H1 (cell line): ENCODE measurements around the gene KREMEN1. TPM values are rescaled to one million over a fixed set of nuclear protein-coding genes. Genes with fewer than 3 reads are reported as not detected.

Experiments
- CTCF ChIA-PET: fragments of 300-600 bp; sonication (Branson Sonifier 250); formaldehyde crosslinking; loops from one replicate; lab custom pipeline; 2021; ENCODE audit not compliant: partially characterized antibody; lab: Charles Lee
- POLR2A ChIA-PET: fragments of 300-600 bp; sonication (Branson Sonifier 250); formaldehyde crosslinking; loops from one replicate; lab custom pipeline; 2021; ENCODE audit warnings: inconsistent platforms; ENCODE audit not compliant: partially characterized antibody; lab: Charles Lee
- DNase-seq, 2 experiments: peaks; one replicate each; pipeline versions ENCODE4 v3.0.0 to v3.0.0-alpha.2; 2010 to 2022; ENCODE audit warnings: low spot score in 2 of 2, low read depth in 1 of 2, mixed read lengths in 1 of 2
- FAIRE-seq: peaks from 2 replicates; lab custom pipeline; 2011; peaks lifted over from hg19 to GRCh38; lab: Jason Lieb, UNC
- H2AFZ ChIP-seq: 2 replicates; pipeline ENCODE4 v1.8.1; 2012; ENCODE audit warnings: low read length, inconsistent platforms
- H2AK5ac ChIP-seq: 2 replicates; pipeline ENCODE4 v1.6.1; 2013; ENCODE audit warnings: low read depth, low read length
- H2BK120ac ChIP-seq: replicated peaks from 2 replicates; pipeline ENCODE3; 2013; ENCODE audit warnings: low read depth, low read length, inconsistent platforms
- H2BK12ac ChIP-seq: 2 replicates; pipeline ENCODE4 v1.6.1; 2013; ENCODE audit warnings: low read depth, low read length
- H2BK15ac ChIP-seq: 2 replicates; pipeline ENCODE4 v1.6.1; 2013; ENCODE audit warnings: low read length
- H2BK20ac ChIP-seq: 2 replicates; pipeline ENCODE4 v1.6.1; 2013; ENCODE audit warnings: low read length
- H2BK5ac ChIP-seq: 2 replicates; pipeline ENCODE4 v1.6.1; 2013; ENCODE audit warnings: low read depth, low read length
- H3K14ac ChIP-seq: 2 replicates; pipeline ENCODE4 v1.6.1; 2013; ENCODE audit warnings: inconsistent platforms; ENCODE audit not compliant: insufficient read length
- H3K18ac ChIP-seq: 2 replicates; pipeline ENCODE4 v1.6.1; 2013; ENCODE audit warnings: low read length; ENCODE audit errors: extremely low read depth
- H3K23ac ChIP-seq: 2 replicates; pipeline ENCODE4 v1.6.1; 2013; ENCODE audit warnings: inconsistent platforms; ENCODE audit not compliant: insufficient read length
- H3K23me2 ChIP-seq: 2 replicates; pipeline ENCODE4 v1.6.1; 2013; ENCODE audit warnings: low read depth, low read length
- H3K27ac ChIP-seq: 2 replicates; pipeline ENCODE4 v1.6.1; 2011; ENCODE audit warnings: low read depth, low read length, inconsistent platforms
- H3K27me3 ChIP-seq, 4 experiments: replicated peaks in 1 of 4; 1 replicate in 1 of 4; 2 replicates in 3 of 4; pipeline versions ENCODE4 v1.6.1 to v1.8.1; 2011 to 2013; ENCODE audit warnings: low read length in 3 of 4, mild to moderate bottlenecking in 3 of 4, inconsistent platforms in 2 of 4, mixed read lengths in 2 of 4, moderate library complexity in 1 of 4; ENCODE audit not compliant: control insufficient read depth in 3 of 4, insufficient read depth in 3 of 4; ENCODE audit errors: extremely low read depth in 1 of 4
- H3K36me3 ChIP-seq, 4 experiments: 2 replicates each; pipeline versions ENCODE4 v1.6.1 to v1.8.1; 2011 to 2013; ENCODE audit warnings: mild to moderate bottlenecking in 4 of 4, low read length in 3 of 4, moderate library complexity in 2 of 4, control low read depth in 1 of 4, inconsistent platforms in 1 of 4; ENCODE audit not compliant: insufficient read depth in 4 of 4, control insufficient read depth in 2 of 4
- H3K4ac ChIP-seq: replicated peaks from 2 replicates; pipeline ENCODE3; 2013; ENCODE audit warnings: low read length, low read depth, mixed read lengths, inconsistent platforms; ENCODE audit not compliant: insufficient read length
- H3K4me1 ChIP-seq, 4 experiments: replicated peaks in 1 of 4; 1 replicate in 1 of 4; 2 replicates in 3 of 4; pipeline versions ENCODE4 v1.6.1 to v1.8.1; 2011 to 2013; ENCODE audit warnings: low read length in 3 of 4, inconsistent platforms in 2 of 4, mixed read lengths in 1 of 4; ENCODE audit not compliant: insufficient read depth in 4 of 4, control insufficient read depth in 3 of 4
- H3K4me2 ChIP-seq, 2 experiments: 2 replicates each; pipeline versions ENCODE4 v1.6.1 to v1.8.1; 2011 to 2013; ENCODE audit warnings: low read depth in 2 of 2, low read length in 2 of 2, control low read depth in 1 of 2, inconsistent platforms in 1 of 2, mild to moderate bottlenecking in 1 of 2; ENCODE audit not compliant: insufficient read depth in 1 of 2
- H3K4me3 ChIP-seq, 4 experiments: fragments of 200-600, 300-600 bp in 1 of 4; sonication (generic), shearing (Covaris generic), sonication (Bioruptor Twin) in 1 of 4; 2 replicates each; pipeline versions ENCODE4 v1.5.1 to v1.8.1; 2011 to 2016; ENCODE audit warnings: low read length in 4 of 4, low read depth in 3 of 4, control low read depth in 2 of 4, inconsistent platforms in 2 of 4, mild to moderate bottlenecking in 2 of 4, mixed read lengths in 1 of 4, moderate library complexity in 1 of 4; ENCODE audit not compliant: insufficient read depth in 2 of 4; ENCODE audit errors: extremely low read depth in 1 of 4
- H3K56ac ChIP-seq: replicated peaks from 2 replicates; pipeline ENCODE3; 2013; ENCODE audit warnings: low read depth, mild to moderate bottlenecking, mixed read lengths, low read length, inconsistent platforms; ENCODE audit not compliant: insufficient read length
- H3K79me1 ChIP-seq: 2 replicates; pipeline ENCODE4 v1.6.1; 2013; ENCODE audit warnings: low read depth, low read length, control low read depth
- H3K79me2 ChIP-seq, 2 experiments: 2 replicates each; pipeline versions ENCODE4 v1.6.1 to v1.8.1; 2012 to 2013; ENCODE audit warnings: low read length in 2 of 2, mild to moderate bottlenecking in 2 of 2, inconsistent platforms in 1 of 2; ENCODE audit not compliant: insufficient read depth in 2 of 2, control insufficient read depth in 1 of 2
- H3K9ac ChIP-seq, 4 experiments: replicated peaks in 1 of 4; 1 replicate in 1 of 4; 2 replicates in 3 of 4; pipeline versions ENCODE4 v1.6.1 to v1.8.1; 2011 to 2013; ENCODE audit warnings: low read depth in 3 of 4, low read length in 3 of 4, control low read depth in 2 of 4, mild to moderate bottlenecking in 2 of 4, moderate library complexity in 2 of 4, inconsistent platforms in 1 of 4; ENCODE audit errors: extremely low read depth in 1 of 4
- H3K9me3 ChIP-seq, 2 experiments: 2 replicates each; pipeline versions ENCODE4 v1.6.1 to v1.8.1; 2012 to 2013; ENCODE audit warnings: mild to moderate bottlenecking in 2 of 2, moderate library complexity in 2 of 2, control low read depth in 1 of 2, inconsistent platforms in 1 of 2, low read depth in 1 of 2, low read length in 1 of 2, mixed read lengths in 1 of 2; ENCODE audit not compliant: insufficient read depth in 2 of 2
- H4K20me1 ChIP-seq, 2 experiments: replicated peaks in 1 of 2; 2 replicates each; pipeline versions ENCODE3 to v1.8.1; 2011 to 2013; ENCODE audit warnings: inconsistent platforms in 2 of 2, low read length in 2 of 2, mild to moderate bottlenecking in 1 of 2; ENCODE audit not compliant: insufficient read depth in 2 of 2, control insufficient read depth in 1 of 2
- H4K5ac ChIP-seq: 2 replicates; pipeline ENCODE4 v1.6.1; 2013; ENCODE audit warnings: low read length, low read depth, mixed read lengths, inconsistent platforms; ENCODE audit not compliant: insufficient read length
- H4K8ac ChIP-seq: 2 replicates; pipeline ENCODE4 v1.8.0; 2013; ENCODE audit warnings: mild to moderate bottlenecking, moderate library complexity, low read length, inconsistent platforms; ENCODE audit not compliant: insufficient read depth; ENCODE audit errors: extremely low read depth
- H4K91ac ChIP-seq: replicated peaks from 2 replicates; pipeline ENCODE3; 2013; ENCODE audit warnings: low read length, mixed read lengths, inconsistent platforms; ENCODE audit not compliant: insufficient read length
- ATF2 ChIP-seq: IDR thresholded peaks from 2 replicates; pipeline ENCODE4 v1.6.1; 2012; ENCODE audit warnings: low read length, inconsistent platforms
- BRCA1 ChIP-seq: IDR thresholded peaks from 2 replicates; pipeline ENCODE4 v1.6.1; 2012; ENCODE audit warnings: low read depth, low read length, improper control_type of control experiment
- KDM5A ChIP-seq: fragments of 200-600 bp; IDR thresholded peaks from 2 replicates; pipeline ENCODE4 v1.7.1; 2012; ENCODE audit warnings: mild to moderate bottlenecking, low read length, inconsistent platforms, mixed read lengths
- PHF8 ChIP-seq: fragments of 200-600 bp; sonication (generic); conservative IDR thresholded peaks from 2 replicates; pipeline ENCODE4 v1.7.1; 2012; ENCODE audit warnings: low read depth, mild to moderate bottlenecking, inconsistent platforms, low read length, moderate library complexity
- RAD21 ChIP-seq, 2 experiments: IDR thresholded peaks in 1 of 2; conservative IDR thresholded peaks in 1 of 2; 2 replicates each; pipeline ENCODE4 v1.6.1; 2011; ENCODE audit warnings: low read depth in 2 of 2, low read length in 2 of 2, improper control_type of control experiment in 1 of 2, inconsistent platforms in 1 of 2, mild to moderate bottlenecking in 1 of 2, moderate library complexity in 1 of 2
- SP1 ChIP-seq: IDR thresholded peaks from 2 replicates; pipeline ENCODE4 v1.6.1; 2011; ENCODE audit warnings: low read depth, low read length
- WGBS, 2 experiments: shearing (Covaris generic) in 1 of 2; methylation state at CpG; one replicate each; pipeline versions ENCODE4 v1.1.6 to v1.1.7; 2013 to 2015; ENCODE audit warnings: low lambda C conversion rate in 2 of 2, mixed read lengths in 2 of 2, inconsistent platforms in 1 of 2, low coverage in 1 of 2, missing lambda C conversion rate in 1 of 2; ENCODE audit not compliant: insufficient replicate concordance in 2 of 2, insufficient coverage in 1 of 2, insufficient read length in 1 of 2; ENCODE audit errors: extremely low coverage in 1 of 2, missing lambda C conversion rate in 1 of 2; 5-methylcytosine and 5-hydroxymethylcytosine counted together
- polyA plus RNA-seq, 7 experiments: library from polyadenylated mRNA; depleted of rRNA in 3 of 7; stranded (reverse) in 5 of 7; unstranded in 2 of 7; fragments of >200 nt in 5 of 7; fragments of 200-250 nt in 2 of 7; gene quantifications; 1 replicate in 5 of 7; 2 replicates in 1 of 7; 4 replicates in 1 of 7; pipeline versions ENCODE4 v1.2.1 to v1.2.3, GENCODE V29; 2011 to 2013; ENCODE audit warnings: missing spikeins in 2 of 7, mixed read lengths in 2 of 7
- total RNA-seq: library from RNA; stranded (reverse); fragmentation: NEBNext Ultra II Directional; extraction: Animal tissue kit (Norgen Biotek cat#: 25700); gene quantifications from 2 replicates; pipeline ENCODE4 v1.2.1, GENCODE V29; 2021

The KREMEN1 gene
- total and polyA plus RNA-seq, 2 of the 8 experiments (the other 6 are each of a cell fraction or from before 2014, with no cell fraction given), result 2.1 to 3.2 TPM

- peak overlapping the region; percentile 75; the same call in 1 of the 2 replicates for H2BK12ac ChIP-seq
- H3K23ac ChIP-seq, result no peak overlapping the region
- H2AFZ ChIP-seq, result no peak overlapping the region
- H2BK120ac ChIP-seq, result no peak overlapping the region
- peak; percentile 78 for FAIRE-seq
- peaks cover 4% of the 10 kb centered on the region; the same call in 1 of the 2 replicates for H3K23me2 ChIP-seq
- H3K27ac ChIP-seq, result no peak overlapping the region
- 0 out of 4 replicates have a peak overlapping the region, but pooled peaks of 1 of the 2 experiments have one; percentile 14 for H3K4me2 ChIP-seq
- 0 out of 2 replicates have a peak overlapping the region, but pooled peaks have one; percentile 53 for H2AK5ac ChIP-seq
- no peak overlapping the region for H3K9ac ChIP-seq
- H2BK20ac ChIP-seq, result 0 out of 2 replicates have a peak overlapping the region, but pooled peaks have one; percentile 61
- H3K9me3 ChIP-seq, result no peaks in the 10 kb centered on the region
- no peak for DNase-seq
- no peaks in the 10 kb centered on the region for H3K36me3 ChIP-seq
- H2BK15ac ChIP-seq, result peak overlapping the region; percentile 72; the same call in 1 of the 2 replicates
- H4K8ac ChIP-seq, result peak overlapping the region; percentile 45; the same call in 1 of the 2 replicates
- peaks cover 0 to 13% (median 6%) of the 10 kb centered on the region in 4 experiments; a peak in 5 of 7 replicates for H3K4me1 ChIP-seq
- H3K18ac ChIP-seq, result peak overlapping the region; percentile 60; the same call in 1 of the 2 replicates
- H3K4ac ChIP-seq, result no peak overlapping the region
- ChIA-PET POLR2A (interaction anchor here (0.7 to 2.0 kb wide), 7 partner anchors 13 to 60 kb away, joined by 3 to 5 read pairs (median 3); no protein-coding TSS in a partner anchor), CTCF (interaction anchor here (0.6 to 6.7 kb wide), 25 partner anchors 8 to 326 kb away, joined by 3 to 84 read pairs (median 7); no protein-coding TSS in a partner anchor)
- peaks cover 0 to 12% (median 3%) of the 10 kb centered on the region in 4 experiments; a peak in 5 of 7 replicates for H3K27me3 ChIP-seq
- no peak overlapping the region for H3K56ac ChIP-seq
- no peak overlapping the region for H4K5ac ChIP-seq
- no peak overlapping the region for H3K14ac ChIP-seq
- H4K20me1 ChIP-seq, result no peaks in the 10 kb centered on the region
- no peaks in the 10 kb centered on the region for H3K79me2 ChIP-seq
- no peak overlapping the region for H4K91ac ChIP-seq
- H2BK5ac ChIP-seq, result peak overlapping the region; percentile 60; the same call in 1 of the 2 replicates
- no peak overlapping the region; a peak in 1 of 8 replicates for H3K4me3 ChIP-seq
- 63% methylated on average over 21 of the region's 24 CpGs; no CpG with 5 or more reads in 1 of the 2 experiments for whole genome bisulfite sequencing, 2 experiments
- H3K79me1 ChIP-seq, result no peaks in the 10 kb centered on the region
- TF ChIP-seq PHF8, result no peak
- TF ChIP-seq ATF2, result no peak
- no peak for TF ChIP-seq KDM5A
- TF ChIP-seq RAD21 (IDR thresholded peaks at IDR 0.05 in 1 of 2, conservative IDR thresholded peaks at IDR 0.05 in 1 of 2; ENCODE audit: low read depth in 2 of 2, low read length in 2 of 2), result peak; percentile 73 to 77
- no peak for TF ChIP-seq BRCA1
- TF ChIP-seq SP1, result no peak
Measured at GRCh38 chr22:29202212-29203192, 129.7 kb downstream of the KREMEN1 start.
